ENCODE data around the gene GPC5.

GRCh38 chr13:92413452-92413851 lies 1015.0 kb downstream of the GPC5 start:
- no peak for TF ChIP-seq POLR2A (IDR thresholded peaks at IDR 0.05; ENCODE audit: control extremely low read depth in 1 of 2, low read depth in 2 of 2, low read length in 2 of 2)
- no peak for TF ChIP-seq CTCF (IDR thresholded peaks at IDR 0.05; ENCODE audit: control extremely low read depth in 1 of 3, insufficient read depth in 1 of 3, low read depth in 1 of 3, low read length in 3 of 3)
- no peak for TF ChIP-seq EZH2 (IDR thresholded peaks at IDR 0.05; ENCODE audit: low read depth, low read length, severe bottlenecking)
- TF ChIP-seq, protein P1, sequence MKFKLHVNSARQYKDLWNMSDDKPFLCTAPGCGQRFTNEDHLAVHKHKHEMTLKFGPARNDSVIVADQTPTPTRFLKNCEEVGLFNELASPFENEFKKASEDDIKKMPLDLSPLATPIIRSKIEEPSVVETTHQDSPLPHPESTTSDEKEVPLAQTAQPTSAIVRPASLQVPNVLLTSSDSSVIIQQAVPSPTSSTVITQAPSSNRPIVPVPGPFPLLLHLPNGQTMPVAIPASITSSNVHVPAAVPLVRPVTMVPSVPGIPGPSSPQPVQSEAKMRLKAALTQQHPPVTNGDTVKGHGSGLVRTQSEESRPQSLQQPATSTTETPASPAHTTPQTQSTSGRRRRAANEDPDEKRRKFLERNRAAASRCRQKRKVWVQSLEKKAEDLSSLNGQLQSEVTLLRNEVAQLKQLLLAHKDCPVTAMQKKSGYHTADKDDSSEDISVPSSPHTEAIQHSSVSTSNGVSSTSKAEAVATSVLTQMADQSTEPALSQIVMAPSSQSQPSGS (IDR thresholded peaks at IDR 0.05; ENCODE audit: low read length), result no peak
- TF ChIP-seq POLR2AphosphoS5 (IDR thresholded peaks at IDR 0.05; ENCODE audit: low read depth, low read length), result no peak
- no peak for TF ChIP-seq SUZ12 (IDR thresholded peaks at IDR 0.05; ENCODE audit: low read length)
- no peak for TF ChIP-seq KDM5A (IDR thresholded peaks at IDR 0.05; ENCODE audit: low read length)
- TF ChIP-seq YY1 (IDR thresholded peaks at IDR 0.05; ENCODE audit: low read depth, low read length), result no peak

Measured in H1 (cell line).